ENCODE data around the gene CRISPLD2. TPM values are rescaled to one million over a fixed set of nuclear protein-coding genes. Genes with fewer than 3 reads are reported as not detected.
A peak's percentile ranks its signal among the peaks of the same experiment; 100 is the strongest.

The CRISPLD2 gene
- total and polyA plus RNA-seq, 2 donors (not counting 1 experiment from before 2014, with no cell fraction given): 37.0 to 96.2 TPM

- no peak for DNase-seq (ENCODE audit: low read depth in 2 of 2)
- Histone ChIP-seq H4K20me1 (ENCODE audit: control insufficient read depth, extremely low read depth, insufficient read depth, low read length) (no peaks in the 10 kb centered on the region), H3K9me3 (ENCODE audit: control insufficient read depth, insufficient read depth, low read depth, low read length) (no peaks in the 10 kb centered on the region), H3K27ac (ENCODE audit: insufficient read depth, low read length) (no peak overlapping the region), H3K4me3 (replicated peaks in 1 of 4; ENCODE audit: control extremely low read depth in 1 of 4, insufficient read depth in 1 of 4, low read depth in 3 of 4, low read length in 4 of 4) (no peak overlapping the region), H3K4me1 (ENCODE audit: control insufficient read depth, extremely low read depth, insufficient read depth, low read length) (peaks cover 22% of the 10 kb centered on the region), H3K36me3 (ENCODE audit: control insufficient read depth, insufficient read depth, low read length) (no peaks in the 10 kb centered on the region), H3K79me2 (ENCODE audit: control insufficient read depth, insufficient read depth, low read length) (no peaks in the 10 kb centered on the region), H3K27me3 (ENCODE audit: control insufficient read depth, insufficient read depth, low read length) (no peaks in the 10 kb centered on the region), H3K9ac (ENCODE audit: insufficient read depth, low read length) (no peak overlapping the region), H2AFZ (ENCODE audit: low read length) (no peak overlapping the region), H3K4me2 (ENCODE audit: extremely low read depth, insufficient read depth, low read length) (no peak overlapping the region)
- TF ChIP-seq EZH2 (IDR thresholded peaks at IDR 0.05; ENCODE audit: low read length, missing control alignments) (no peak), CTCF (conservative IDR thresholded peaks at IDR 0.05 in 1 of 2, IDR thresholded peaks at IDR 0.05 in 1 of 2; ENCODE audit: low read depth in 1 of 2, low read length in 2 of 2) (no peak)
These were observed 106.1 kb downstream of the CRISPLD2 start for GRCh38 chr16:84925773-84926372.

- TF ChIP-seq CTCF (conservative IDR thresholded peaks at IDR 0.05 in 1 of 2, IDR thresholded peaks at IDR 0.05 in 1 of 2; ENCODE audit: low read depth in 1 of 2, low read length in 2 of 2): no peak
- TF ChIP-seq EZH2 (IDR thresholded peaks at IDR 0.05; ENCODE audit: low read length, missing control alignments): no peak
- Histone ChIP-seq H3K27ac (ENCODE audit: insufficient read depth, low read length) (no peak overlapping the region), H3K4me2 (ENCODE audit: extremely low read depth, insufficient read depth, low read length) (no peak overlapping the region), H4K20me1 (ENCODE audit: control insufficient read depth, extremely low read depth, insufficient read depth, low read length) (no peaks in the 10 kb centered on the region), H3K4me3 (replicated peaks in 1 of 4; ENCODE audit: control extremely low read depth in 1 of 4, insufficient read depth in 1 of 4, low read depth in 3 of 4, low read length in 4 of 4) (no peak overlapping the region), H3K79me2 (ENCODE audit: control insufficient read depth, insufficient read depth, low read length) (no peaks in the 10 kb centered on the region), H3K36me3 (ENCODE audit: control insufficient read depth, insufficient read depth, low read length) (no peaks in the 10 kb centered on the region), H3K9ac (ENCODE audit: insufficient read depth, low read length) (no peak overlapping the region), H3K27me3 (ENCODE audit: control insufficient read depth, insufficient read depth, low read length) (no peaks in the 10 kb centered on the region), H3K9me3 (ENCODE audit: control insufficient read depth, insufficient read depth, low read depth, low read length) (no peaks in the 10 kb centered on the region), H3K4me1 (ENCODE audit: control insufficient read depth, extremely low read depth, insufficient read depth, low read length) (peaks cover 22% of the 10 kb centered on the region), H2AFZ (ENCODE audit: low read length) (no peak overlapping the region)
- no peak for DNase-seq (ENCODE audit: low read depth in 2 of 2)
These were observed 106.7 kb downstream of the CRISPLD2 start for GRCh38 chr16:84926462-84926861.

GRCh38 chr16:84927621-84928591, 108.1 kb downstream of the CRISPLD2 start:
- Histone ChIP-seq H3K4me1 (ENCODE audit: control insufficient read depth, extremely low read depth, insufficient read depth, low read length) (peaks cover 15% of the 10 kb centered on the region), H3K36me3 (ENCODE audit: control insufficient read depth, insufficient read depth, low read length) (no peaks in the 10 kb centered on the region), H3K4me2 (ENCODE audit: extremely low read depth, insufficient read depth, low read length) (peak overlapping the region; percentile 19), H3K9ac (ENCODE audit: insufficient read depth, low read length) (no peak overlapping the region), H4K20me1 (ENCODE audit: control insufficient read depth, extremely low read depth, insufficient read depth, low read length) (no peaks in the 10 kb centered on the region), H3K27ac (ENCODE audit: insufficient read depth, low read length) (no peak overlapping the region), H3K27me3 (ENCODE audit: control insufficient read depth, insufficient read depth, low read length) (no peaks in the 10 kb centered on the region), H3K9me3 (ENCODE audit: control insufficient read depth, insufficient read depth, low read depth, low read length) (no peaks in the 10 kb centered on the region), H2AFZ (ENCODE audit: low read length) (no peak overlapping the region), H3K79me2 (ENCODE audit: control insufficient read depth, insufficient read depth, low read length) (no peaks in the 10 kb centered on the region), H3K4me3 (replicated peaks in 1 of 4; ENCODE audit: control extremely low read depth in 1 of 4, insufficient read depth in 1 of 4, low read depth in 3 of 4, low read length in 4 of 4) (no peak overlapping the region)
- DNase-seq (ENCODE audit: low read depth in 2 of 2): no peak
- TF ChIP-seq EZH2 (IDR thresholded peaks at IDR 0.05; ENCODE audit: low read length, missing control alignments) (no peak), CTCF (conservative IDR thresholded peaks at IDR 0.05 in 1 of 2, IDR thresholded peaks at IDR 0.05 in 1 of 2; ENCODE audit: low read depth in 1 of 2, low read length in 2 of 2) (no peak)
